HG03060 (cell line): Measurements from ENCODE around the gene NCEH1.

Experiments used
- ATAC-seq: cut with Tn5 transposase; IDR thresholded peaks from one replicate; pipeline ENCODE4 v1.9.1; 2021; ENCODE audit warnings: low read depth, moderate number of reproducible peaks; ENCODE audit not compliant: unreplicated experiment

The NCEH1 gene

DNA sequence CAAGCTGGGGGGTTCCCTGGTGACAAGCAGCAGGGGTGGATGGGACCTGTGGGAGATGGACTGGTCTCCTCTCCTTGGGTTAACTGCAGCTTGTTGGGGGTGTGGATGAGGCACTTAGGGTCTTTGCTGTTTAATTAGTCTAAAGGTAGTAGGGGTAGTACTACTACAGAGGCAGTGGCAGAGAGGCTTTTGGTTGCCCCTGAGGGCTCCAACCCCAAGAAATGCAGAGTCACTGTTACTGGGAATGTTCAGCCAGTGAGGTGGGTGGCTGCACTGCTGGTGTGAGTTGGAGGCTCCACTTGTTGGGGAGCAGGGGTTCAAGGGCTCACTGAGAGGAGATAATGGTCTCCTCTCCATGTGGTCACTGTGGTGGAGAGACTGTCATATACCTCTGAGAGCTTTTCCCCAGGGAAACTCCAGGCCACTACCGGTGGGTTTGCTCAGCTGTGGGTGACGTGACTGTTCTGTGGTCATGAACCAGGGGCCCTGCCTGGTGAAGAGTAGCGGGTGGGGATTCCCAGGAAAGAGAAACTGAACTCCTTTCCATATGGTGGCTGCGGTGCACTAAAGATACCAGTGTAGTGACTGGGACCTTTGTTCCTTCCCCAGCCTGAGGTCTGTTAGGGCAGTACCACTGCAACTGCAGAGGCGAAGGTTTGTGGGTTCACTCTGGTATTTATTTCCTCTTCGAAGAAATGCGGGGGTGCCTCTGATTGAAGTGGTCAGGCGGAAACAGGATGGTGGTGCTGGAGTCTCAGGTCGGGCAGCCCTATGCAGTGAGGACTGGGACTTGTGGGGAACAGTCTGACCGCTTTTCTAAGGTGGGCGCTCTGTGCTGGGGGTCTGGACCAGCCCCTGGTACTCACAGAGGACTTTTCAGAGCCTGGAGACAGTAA, 118.7 kb downstream of the NCEH1 start:
- ATAC-seq = peak; percentile 82

DNA sequence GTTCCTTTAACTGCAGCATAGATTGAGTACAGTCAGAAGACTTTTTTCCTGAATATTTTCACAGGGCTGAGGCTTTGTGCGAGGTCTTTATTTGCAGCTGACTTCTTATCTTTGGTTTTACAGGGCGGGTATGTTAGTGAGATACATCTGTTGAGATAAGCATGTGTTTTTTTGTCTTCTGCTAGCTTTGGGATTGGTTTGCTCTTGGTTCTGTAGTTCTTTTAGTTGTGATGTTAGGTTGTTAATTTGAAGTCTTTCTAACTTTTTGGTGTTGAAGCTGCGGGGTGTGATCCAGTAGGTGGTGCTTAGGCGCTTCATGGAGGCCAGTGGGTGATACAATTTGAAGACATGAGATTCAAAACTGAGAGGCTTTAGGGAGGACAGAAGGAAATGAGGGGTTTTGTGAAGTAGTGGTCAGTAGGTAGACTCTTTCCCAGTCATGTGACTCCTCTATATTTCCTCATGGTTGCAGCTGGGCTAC, 119.7 kb downstream of the NCEH1 start:
- no peak for ATAC-seq

DNA sequence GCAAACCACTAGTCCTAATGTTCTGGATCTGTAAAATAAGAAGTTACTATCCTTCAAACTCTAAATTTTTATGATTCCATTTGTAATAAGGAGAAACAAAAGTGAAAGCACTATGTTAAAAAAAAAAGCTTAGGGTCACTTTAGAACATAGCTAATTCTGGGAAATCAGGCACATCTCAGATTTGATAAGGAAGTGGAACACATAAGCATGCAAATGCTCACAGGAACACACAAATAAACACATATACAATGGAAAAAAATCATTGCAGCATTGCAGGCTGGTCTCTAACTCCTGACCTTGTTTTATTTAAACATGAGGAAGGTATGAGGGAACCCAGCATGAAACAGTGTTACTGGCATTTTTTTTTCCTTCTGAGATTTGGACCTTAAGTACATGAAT, 124.4 kb downstream of the NCEH1 start:
- ATAC-seq = no peak

DNA sequence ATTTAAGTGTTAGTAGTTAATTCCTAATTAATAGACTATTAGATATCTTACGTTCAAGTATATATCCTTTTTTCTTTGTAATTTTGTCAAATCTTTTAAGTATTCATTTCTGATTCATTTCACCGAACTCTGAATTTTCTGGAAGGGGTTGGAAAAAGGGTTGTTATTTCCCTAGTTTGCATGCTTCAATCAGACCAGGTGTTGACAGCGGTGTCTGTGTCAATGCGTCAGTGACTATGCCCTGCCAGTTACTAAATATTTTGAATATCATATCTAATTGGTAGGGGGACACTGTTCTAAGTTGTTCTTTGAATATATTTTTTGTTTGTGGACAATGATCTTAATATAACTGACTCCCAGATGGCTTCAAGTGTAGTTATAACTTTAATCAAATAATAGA, 124.9 kb downstream of the NCEH1 start:
- no peak for ATAC-seq

DNA sequence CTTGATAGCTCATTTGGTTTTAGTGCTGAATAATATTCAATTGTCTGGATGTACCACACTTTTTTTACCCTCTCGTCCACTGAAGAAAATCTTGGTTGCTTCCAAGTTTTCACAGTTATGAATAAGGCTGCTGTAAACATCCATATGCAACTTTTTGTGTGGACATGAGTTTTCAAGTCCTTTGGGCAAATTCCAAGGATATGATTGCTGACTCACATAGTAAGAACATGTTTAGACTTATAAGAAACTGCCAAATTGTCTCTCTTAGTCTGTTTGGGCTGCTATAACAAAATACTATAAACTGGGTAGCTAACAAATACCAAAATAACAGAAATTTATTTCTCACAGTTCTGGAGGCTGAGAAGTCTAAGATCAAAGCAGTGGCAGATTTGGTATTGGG, 128.2 kb downstream of the NCEH1 start:
- ATAC-seq = no peak

DNA sequence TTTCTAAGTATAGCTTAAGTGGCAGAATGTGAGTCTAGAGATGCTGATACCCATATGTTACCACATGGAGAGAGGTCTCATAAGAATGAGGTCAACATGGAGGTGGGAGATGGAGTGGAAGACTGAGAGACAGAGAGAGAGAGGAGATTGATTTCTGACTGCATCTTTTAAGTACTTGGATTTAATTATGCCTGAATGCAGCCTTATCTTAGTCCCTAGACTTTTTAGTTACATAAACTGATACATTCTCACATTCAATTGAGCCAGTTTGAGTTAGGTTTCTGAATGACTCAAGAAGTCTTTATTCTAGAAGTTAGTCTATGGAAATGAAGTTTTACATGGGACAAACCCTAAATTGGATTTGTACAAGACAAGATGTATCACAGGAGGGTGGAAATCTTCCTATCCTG, 129.1 kb downstream of the NCEH1 start:
- no peak for ATAC-seq

DNA sequence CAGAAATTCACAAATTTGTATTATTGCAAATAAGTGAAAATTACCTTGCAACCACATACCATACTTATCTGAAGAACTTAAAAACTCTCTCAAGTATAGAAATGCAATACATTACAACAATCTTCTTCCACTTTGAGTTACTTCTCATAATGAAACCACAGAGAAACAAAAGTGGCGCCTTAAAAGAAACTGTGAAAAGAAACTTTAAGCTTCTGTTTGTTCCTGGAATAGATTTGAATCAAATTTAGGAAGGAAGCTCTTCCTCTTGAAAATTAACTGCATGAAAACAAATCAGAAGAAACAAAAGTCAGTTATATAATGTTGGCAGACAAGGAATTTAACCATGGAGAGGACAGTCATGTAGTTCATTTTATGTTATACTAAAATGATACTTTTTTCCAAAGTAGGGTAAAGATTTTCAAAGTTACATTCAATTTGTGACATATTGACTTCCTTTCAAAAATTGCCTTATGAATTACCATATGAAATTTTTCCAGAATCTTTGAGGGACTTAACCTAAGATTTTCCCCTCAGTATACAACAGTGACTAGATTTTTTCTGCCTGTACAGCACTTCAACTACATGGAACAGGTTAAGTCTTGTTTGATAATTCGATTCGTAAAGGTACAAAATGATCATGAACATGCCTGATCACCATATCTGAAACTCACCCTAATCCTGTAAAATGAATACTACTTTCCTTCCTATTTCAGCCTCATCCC, 130.0 kb downstream of the NCEH1 start:
- peak; percentile 73 for ATAC-seq
